ENCODE results near the gene ITPKA. TPM values are rescaled to one million over a fixed set of nuclear protein-coding genes. Genes with fewer than 3 reads are reported as not detected.

ITPKA gene
- polyA plus RNA-seq, 4 donors: 0.53 to 0.95 (median 0.63) TPM

GRCh38 chr15:41489641-41490040 is 4.0 kb upstream of the ITPKA start:
- DNase-seq (ENCODE audit: low read depth in 4 of 4, low spot score in 3 of 4): no peak

GRCh38 chr15:41490355-41490754 is 3.3 kb upstream of the ITPKA start:
- DNase-seq (ENCODE audit: low read depth in 4 of 4, low spot score in 3 of 4): no peak

GRCh38 chr15:41491889-41492288 is 1.8 kb upstream of the ITPKA start:
- no peak for DNase-seq (ENCODE audit: low read depth in 4 of 4, low spot score in 3 of 4)

- DNase-seq (ENCODE audit: low read depth in 4 of 4, low spot score in 3 of 4): no peak
These were observed 973 bp upstream of the ITPKA start for GRCh38 chr15:41492597-41493204.

- no peak for DNase-seq (ENCODE audit: low read depth in 4 of 4, low spot score in 3 of 4)
These were observed 172 bp downstream of the ITPKA start for GRCh38 chr15:41493902-41494189.

- DNase-seq (ENCODE audit: low read depth in 4 of 4, low spot score in 3 of 4): no peak
These were observed 682 bp downstream of the ITPKA start for GRCh38 chr15:41494190-41494921.

GRCh38 chr15:41494922-41495735 is 1.5 kb downstream of the ITPKA start:
- DNase-seq (ENCODE audit: low read depth in 4 of 4, low spot score in 3 of 4): no peak

- no peak for DNase-seq (ENCODE audit: low read depth in 4 of 4, low spot score in 3 of 4)
These were observed 2.3 kb downstream of the ITPKA start for GRCh38 chr15:41495736-41496599.

- no peak for DNase-seq (ENCODE audit: low read depth in 4 of 4, low spot score in 3 of 4)
These were observed 5.0 kb downstream of the ITPKA start for GRCh38 chr15:41498657-41499056.

- DNase-seq (ENCODE audit: low read depth in 4 of 4, low spot score in 3 of 4): no peak
These were observed 5.6 kb downstream of the ITPKA start for GRCh38 chr15:41499109-41499851.

GRCh38 chr15:41501191-41501917 is 7.7 kb downstream of the ITPKA start:
- no peak for DNase-seq (ENCODE audit: low read depth in 4 of 4, low spot score in 3 of 4)

- DNase-seq (ENCODE audit: low read depth in 4 of 4, low spot score in 3 of 4): no peak
These were observed 8.5 kb downstream of the ITPKA start for GRCh38 chr15:41501931-41502794.

GRCh38 chr15:41502795-41503668 is 9.4 kb downstream of the ITPKA start:
- DNase-seq (ENCODE audit: low read depth in 4 of 4, low spot score in 3 of 4): no peak

- no peak for DNase-seq (ENCODE audit: low read depth in 4 of 4, low spot score in 3 of 4)
These were observed 10.0 kb downstream of the ITPKA start for GRCh38 chr15:41503669-41504010.

GRCh38 chr15:41504751-41505492 is 11.2 kb downstream of the ITPKA start:
- DNase-seq (ENCODE audit: low read depth in 4 of 4, low spot score in 3 of 4): no peak

- DNase-seq (ENCODE audit: low read depth in 4 of 4, low spot score in 3 of 4): no peak
These were observed 12.1 kb downstream of the ITPKA start for GRCh38 chr15:41505776-41506175.

- DNase-seq (ENCODE audit: low read depth in 4 of 4, low spot score in 3 of 4): no peak
These were observed 13.2 kb downstream of the ITPKA start for GRCh38 chr15:41506796-41507341.

All from left renal pelvis (tissue), 4 donors.